NCI-H1417 treated with DMSO at 0.1 percent for 48 hours (cell line): Measurements from ENCODE around the gene TSKS.

Experiments used
- DNase-seq: peaks from one replicate; lab custom pipeline; 2025; lab: John Stamatoyannopoulos, UW

Gene TSKS

DNA sequence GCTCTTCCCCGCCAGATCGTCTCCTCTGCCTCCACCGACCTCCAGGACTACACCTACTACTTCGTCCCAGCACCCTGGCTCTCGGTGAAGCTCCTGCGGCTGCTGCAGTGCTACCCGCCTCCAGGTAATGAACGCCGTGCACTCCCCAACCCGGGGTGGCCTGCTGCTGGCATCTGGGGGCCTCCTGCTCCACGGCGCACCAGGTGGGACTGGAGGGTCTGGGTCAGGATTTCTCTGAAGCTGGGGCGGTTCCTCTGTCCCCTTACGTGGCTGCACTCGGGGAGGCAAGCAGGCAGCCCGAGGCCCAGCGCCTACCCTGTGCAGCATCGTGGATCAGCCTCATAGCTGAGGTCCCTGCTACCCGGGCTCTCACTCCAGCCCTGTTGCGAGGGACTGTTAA is 32.5 kb upstream of the TSKS start:
- no peak for DNase-seq

DNA sequence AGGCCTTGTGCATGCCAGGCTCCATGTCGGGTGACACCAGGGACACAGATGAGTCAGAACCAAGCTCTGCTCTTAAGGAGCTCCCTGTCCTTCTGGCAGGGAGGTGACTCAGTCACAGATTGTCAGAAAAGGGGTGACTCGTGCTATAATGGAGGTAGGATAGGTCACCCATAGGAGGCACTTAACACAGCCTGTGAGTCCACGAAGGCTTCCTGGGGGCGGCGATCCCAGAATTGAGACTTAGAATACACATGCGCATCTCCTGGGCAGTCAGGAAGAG is 30.4 kb upstream of the TSKS start:
- no peak for DNase-seq

DNA sequence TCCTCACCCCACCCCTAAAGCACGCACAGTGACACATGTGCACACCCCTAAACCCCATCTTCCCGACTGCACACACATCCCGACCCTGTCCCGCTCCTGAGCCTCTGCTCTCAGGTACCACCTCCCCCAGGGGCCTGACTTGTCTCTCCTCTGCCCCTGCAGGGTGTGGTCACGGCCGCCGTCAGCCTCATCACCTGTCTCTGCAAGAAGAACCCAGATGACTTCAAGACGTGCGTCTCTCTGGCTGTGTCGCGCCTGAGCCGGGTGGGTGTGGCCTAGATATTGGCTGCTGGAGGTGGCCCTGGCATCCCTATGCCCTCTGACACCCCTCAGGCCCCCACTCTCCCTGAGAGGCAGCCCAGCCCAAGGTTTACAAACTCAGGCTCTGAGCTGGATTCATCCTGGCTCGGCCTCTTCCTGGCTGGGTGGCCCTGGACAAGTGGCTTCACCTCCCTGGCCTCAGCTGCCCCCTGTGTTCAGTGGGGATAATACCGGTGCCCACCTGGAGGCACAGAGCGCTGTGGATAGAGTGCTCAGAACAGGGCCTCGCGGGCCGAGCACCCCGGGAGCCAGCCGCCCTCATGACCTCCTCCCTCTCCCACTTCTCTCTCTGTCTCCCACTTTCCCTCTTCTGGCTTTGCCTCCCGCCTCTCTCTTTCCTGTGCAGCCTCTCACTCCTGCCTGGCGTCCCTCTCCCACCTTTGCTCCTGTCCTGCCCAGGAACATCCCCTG is 29.9 kb upstream of the TSKS start:
- DNase-seq, result no peak

DNA sequence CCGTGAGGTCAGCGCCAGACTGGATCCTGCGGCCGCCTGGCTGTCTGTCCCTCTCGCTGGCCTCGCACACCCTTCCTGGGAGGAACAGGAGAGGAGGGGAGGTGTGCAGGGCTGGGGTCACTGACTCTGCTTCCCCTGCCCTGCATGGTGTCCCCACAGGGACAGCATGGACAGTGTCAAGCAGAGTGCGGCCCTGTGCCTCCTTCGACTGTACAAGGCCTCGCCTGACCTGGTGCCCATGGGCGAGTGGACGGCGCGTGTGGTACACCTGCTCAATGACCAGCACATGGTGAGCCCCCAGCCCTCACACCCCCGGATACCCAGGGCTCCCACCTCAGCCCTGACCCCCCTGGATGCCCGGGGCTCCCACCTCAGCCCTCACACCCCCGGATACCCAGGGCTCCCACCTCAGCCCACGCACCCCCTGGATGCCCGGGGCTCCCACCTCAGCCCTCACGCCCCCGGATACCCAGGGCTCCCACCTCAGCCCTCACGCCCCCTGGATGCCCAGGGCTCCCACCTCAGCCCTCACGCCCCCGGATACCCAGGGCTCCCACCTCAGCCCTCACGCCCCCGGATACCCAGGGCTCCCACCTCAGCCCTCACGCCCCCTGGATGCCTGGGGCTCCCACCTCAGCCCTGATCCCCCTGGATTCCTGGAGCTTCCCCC is 28.8 kb upstream of the TSKS start:
- DNase-seq, result no peak

DNA sequence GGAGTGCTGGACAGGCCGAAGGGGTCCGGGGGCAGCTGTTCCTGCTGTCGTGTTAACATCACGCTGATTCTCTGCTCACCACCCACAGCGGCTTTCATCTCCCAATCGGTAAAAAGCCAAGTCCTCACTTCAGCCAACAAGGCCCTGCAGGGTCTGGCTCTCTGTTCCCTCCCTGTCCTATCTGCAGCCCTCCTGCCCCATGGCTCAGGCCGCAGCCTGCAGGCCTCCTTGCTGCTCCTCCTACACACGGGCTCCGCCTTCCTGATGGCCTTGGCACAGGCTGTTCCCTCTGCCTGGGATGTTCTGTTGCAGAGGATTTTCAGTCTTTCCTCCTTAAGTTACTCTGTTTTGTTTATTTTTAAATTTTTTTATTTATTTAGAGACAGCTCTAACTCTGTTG is 27.8 kb upstream of the TSKS start:
- no peak for DNase-seq

DNA sequence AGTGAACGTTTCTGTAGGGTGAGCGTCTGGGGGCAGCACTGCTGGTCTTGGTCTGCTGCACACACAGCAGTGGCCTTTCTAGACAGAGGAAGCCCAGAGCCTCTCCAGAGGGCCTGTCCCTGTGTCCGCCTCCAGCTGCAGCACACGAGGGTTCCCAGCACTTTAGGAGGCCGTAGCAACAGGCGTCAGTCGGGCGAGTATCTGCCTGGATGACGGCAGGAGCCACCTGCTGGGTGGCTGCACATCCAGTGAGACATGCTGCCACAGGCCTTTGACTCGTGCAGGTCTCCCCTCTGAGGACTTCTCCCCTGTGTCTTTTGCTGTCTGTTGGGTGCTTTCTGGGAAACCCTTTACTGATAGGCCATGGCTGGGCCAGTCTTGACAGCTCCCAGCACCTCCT is 25.8 kb upstream of the TSKS start:
- DNase-seq, result no peak

DNA sequence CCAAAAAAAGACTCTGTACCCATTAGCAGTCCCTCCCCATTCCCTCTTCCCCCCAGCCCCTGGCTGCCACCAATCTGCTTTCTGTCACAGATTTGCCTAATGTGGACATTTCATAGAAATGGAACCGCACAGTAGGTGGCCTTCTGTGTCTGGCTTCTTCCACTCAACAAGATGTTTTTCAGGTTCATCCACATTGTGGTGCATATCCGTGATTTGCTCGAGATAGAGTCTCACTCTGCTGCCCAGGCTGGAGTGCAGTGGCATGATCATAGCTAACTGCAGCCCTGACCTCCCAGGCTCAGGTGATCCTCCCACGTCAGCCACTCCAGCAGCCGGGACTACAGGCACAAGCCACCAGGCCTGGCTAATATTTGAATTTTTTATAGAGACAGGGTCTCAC is 24.6 kb upstream of the TSKS start:
- DNase-seq, result no peak

DNA sequence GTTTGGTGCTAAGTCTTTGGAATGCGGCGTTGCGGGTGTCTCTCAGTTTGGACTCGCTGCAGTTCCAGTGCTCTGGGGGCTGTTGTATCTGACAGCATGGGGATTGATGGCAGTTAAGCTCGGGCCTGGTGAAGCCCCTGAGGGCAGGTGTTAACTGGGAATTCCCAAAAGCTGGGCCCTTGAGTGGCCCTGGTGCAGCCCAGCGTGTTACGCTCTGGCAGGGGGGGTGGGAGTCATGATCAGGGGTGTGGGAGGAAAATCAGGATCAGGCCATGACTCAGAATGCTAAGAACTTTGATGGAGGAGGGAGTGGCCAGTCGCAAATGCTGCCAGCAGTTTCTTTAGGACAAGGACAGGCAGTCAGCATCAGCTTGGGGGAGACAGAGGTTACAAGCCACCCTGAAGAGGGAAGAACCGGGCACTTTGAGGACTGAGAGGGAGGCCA is 23.3 kb upstream of the TSKS start:
- DNase-seq, result no peak

DNA sequence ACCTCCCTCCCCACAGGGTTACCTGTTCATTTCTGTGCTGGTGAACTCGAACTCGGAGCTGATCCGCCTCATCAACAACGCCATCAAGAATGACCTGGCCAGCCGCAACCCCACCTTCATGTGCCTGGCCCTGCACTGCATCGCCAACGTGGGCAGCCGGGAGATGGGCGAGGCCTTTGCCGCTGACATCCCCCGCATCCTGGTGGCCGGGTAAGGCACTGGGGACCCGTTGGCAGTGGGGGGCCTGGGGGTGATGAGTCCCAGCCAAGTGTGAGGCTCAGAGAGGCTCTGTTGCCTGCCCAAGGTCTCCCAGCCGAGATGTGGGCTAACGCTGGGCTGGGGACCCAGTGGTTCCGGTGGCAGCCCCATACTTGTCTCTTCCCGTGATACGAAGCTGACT is 19.4 kb upstream of the TSKS start:
- DNase-seq, result no peak

DNA sequence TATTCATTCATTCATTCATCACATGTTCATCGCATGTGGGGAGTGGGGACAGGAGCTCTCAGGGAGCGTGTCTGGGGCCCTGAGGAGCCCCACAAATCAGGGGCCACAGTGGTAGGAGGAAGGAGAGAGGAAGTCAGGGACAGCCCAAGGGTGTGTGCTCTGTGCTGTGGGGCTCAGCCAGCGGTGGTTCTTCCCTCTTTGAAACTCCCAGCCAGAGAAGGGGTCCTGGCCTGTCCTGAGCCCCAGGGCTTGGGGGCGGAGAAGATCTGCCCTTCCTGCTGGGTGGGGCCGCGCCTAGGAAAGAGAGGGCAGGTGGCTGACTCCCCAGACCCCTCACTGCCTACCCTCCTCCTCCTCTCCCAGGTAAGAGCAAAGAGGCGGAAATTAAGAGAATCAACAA is 18.3 kb upstream of the TSKS start:
- DNase-seq, result no peak

DNA sequence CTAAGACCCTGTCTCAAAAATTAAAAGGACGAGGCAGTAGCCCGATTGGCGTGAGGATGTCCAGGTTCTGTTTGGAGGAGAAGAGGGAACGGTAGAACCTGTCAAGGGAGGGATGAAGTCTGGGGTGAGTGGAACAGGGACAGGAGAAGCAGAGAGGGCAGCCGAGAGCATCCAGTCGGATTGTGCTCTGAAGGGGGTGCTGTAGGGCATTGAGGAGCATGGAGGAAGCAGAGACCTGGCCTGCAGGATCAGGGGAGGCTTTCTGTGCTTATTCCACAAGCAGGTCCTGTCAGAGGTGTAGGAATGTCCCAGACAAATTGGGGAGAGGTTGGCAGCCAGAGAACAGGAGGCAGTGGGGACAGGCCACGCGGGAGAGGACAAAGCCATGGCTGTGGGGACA is 17.8 kb upstream of the TSKS start:
- no peak for DNase-seq

DNA sequence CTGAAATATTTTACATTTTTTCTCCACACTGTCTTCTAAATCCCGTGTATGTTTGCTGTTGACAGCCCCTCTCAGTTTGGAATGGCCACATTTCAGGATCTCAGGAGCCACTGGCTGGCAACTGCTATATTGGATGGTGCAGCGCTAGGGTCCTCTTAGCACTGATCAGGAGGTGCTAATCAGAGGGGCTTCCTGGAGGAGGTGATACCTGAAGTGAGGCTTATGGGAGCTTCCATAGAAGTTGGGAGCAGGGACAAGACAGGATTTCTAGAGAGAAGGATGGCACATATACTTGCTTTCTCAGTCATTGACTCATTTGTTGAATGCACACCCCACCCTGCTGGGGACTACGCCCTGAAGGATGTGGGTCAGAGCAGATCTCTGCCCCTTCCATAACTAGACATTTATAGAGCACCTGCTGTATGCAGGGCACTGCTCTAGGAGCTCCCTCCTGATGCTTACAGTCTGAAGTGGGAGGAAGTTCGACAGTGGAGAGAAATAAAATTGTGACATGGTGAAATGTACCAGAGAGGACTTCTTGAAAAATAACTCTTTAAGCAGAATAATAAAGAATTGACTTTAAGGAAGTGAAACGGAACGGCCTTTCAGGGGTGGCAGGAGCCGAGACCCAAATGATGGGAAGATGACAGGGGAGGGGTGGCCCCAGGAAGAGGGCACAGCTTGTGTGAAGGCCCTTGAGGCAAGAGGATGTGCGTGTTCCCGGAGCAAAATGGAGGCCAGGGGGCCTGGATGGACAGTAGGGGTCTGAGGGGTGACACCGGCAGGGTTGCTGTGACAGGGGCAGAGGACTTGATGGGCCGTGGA is 16.8 kb upstream of the TSKS start:
- DNase-seq, result no peak

DNA sequence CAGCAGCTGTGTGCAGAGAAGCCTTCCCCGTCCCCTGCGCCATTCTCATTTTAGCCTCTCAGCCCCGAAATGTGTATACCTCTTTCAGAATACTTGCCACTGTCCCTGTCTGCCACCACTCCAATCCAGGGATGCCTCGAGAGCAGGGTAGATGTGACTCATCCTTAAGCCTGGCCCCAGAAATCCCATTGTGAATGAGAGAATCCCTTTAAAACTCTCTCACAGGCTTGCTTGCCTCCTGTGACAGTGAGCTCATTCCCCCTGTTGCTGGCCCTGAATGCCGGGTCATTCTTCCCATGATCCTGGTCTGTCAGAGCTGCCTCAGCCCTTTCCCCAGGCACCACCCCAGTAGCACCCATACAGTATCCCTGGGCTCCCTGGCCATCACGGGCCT is 13.3 kb upstream of the TSKS start:
- DNase-seq, result no peak

DNA sequence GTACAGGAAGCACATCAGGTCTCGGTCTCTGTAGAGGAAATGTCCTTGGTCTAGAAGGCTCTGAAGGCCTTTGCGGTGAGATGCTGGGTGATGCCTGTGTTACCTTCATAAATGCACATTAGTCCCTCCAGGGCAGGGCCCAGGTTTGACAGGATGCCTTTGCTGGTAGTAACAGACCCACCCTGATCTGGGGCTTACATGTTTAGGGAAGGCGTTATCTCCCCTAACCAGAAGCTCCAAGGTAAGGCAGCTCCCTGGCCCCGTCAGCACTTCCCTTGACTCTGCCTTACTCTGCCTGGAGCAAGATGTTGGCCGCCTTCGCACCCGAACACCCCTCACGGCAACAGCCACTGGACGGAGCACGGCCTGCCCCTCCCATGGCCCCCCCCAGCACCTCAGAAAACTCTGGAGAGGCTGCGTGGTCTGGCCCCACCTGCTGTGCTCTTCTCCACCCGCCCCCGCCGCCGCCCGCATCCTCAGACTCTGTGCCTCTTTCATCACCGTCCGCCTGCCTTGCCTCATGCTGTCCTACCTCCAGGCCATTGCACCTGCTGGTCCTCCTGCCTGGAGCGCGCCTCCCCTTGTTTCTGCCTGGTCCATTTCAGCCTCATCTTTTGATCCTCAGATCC is 12.8 kb upstream of the TSKS start:
- no peak for DNase-seq

DNA sequence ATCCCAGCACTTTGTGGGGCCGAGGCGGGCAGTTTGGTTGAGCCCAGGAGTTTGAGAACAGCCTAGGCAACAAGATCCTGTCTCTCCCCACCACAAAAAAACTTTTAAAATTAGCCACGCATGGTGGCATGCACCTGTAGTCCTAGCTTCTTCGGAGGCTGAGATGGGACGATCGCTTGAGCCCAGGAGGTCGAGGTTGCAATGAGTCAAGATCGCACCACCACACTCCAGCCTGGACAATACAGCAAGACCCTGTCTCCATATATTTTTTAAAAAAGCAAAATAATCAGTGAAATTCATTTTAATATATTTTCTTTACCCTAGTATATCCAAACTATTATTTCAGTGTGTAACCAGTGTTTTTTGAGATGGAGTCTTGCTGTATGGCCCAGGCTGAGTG is 11.9 kb upstream of the TSKS start:
- no peak for DNase-seq

DNA sequence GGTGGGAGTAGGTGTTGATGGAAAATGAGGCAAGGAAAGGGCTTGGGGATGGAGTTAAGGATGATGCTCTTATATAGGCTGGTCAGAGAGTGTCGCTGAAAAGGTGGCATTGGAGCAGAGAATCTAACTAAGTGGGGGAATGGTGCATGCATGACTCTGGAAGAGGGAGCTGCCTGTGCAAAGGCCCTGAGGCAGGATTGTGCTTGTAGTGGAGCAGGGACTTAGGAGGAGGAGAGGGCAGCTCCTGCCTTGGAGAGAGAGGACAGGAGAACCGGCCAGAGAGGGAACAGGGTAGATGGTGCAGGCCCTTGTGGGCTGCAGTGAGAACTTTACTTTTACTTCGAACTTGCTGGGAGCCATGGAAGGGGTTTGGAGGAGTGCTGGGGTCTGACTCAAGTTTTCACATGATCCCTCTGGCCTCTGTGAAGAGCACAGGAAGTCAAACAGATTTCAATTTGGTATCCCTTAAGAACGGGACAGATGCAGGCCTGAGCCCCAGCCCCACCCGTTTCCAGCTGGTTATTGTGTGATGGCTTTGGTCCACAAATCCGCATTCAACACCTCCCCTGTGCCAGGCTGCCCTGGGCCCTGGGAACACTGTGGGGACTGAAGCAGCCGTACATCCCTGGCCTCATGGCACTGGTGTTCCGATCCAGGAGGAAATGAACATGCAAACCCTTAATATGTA is 10.7 kb upstream of the TSKS start:
- DNase-seq, result no peak

DNA sequence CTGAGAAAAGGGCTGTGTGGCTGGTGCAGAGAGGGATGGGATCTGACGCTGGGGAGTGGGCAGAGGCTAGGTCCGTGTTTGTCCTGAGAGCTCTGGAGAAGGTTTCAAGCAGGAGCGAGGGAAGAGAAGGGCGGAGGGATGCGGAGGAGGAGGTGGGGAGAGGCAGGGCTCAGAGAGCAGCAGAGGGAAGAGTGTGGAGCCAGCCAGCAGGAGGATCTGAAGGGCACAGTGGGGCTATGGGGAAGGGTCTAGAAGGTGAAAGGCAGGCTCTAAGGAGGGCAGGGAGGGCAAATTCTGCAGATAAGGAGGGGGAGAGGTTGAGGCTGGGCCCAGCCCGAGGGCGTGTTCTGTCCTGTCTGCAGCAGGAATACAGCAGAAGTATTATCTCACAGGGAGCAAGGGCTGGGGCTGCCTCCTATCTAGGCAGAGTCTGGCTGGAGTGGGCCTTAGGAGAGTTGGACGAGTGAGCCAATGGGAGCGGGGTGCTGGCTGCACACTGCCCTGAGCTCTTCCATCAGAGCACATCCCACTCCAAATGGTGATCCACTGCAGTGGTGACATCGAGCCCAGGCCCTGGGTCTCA is 9.8 kb upstream of the TSKS start:
- no peak for DNase-seq

DNA sequence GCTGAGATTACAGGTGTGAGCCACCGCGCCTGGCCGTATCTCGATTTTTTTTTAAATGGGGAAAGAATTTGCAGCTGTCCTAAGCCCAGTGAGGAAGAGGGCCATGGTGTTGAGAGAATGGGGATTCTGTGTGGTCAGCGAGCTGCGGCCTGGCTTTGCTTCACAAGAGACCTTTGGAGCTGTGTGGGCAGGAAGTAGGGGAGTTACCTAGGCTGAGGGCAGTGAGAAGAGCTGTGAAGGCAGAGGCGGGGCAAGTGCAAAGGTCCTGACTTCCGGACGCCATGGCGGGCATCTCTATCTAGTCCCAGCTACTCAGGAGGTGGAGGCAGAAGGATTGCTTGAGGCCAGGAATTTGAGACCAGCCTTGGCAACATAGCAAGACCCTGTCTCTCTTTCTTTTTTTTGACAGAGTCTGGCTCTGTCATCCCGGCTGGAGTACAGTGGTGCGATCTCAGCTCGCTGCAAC is 8.6 kb upstream of the TSKS start:
- no peak for DNase-seq

DNA sequence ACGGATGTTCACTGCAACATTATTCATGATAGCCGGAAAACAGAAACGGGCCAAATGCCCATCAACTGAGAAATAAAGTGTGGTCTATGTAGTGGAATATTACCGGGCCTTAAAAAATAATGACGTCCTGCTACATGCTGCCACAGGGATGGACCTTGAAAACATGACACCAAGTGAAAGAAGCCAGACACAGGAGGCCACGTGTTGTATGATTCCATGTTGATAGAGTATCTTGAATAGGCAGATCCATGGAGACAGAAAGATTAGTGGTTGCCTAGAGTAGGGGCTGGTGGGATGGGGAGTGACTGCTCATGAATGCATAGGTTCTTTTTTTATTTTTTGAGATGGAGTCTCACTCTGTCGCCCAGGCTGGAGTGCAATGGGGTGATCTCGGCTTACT is 7.4 kb upstream of the TSKS start:
- no peak for DNase-seq

DNA sequence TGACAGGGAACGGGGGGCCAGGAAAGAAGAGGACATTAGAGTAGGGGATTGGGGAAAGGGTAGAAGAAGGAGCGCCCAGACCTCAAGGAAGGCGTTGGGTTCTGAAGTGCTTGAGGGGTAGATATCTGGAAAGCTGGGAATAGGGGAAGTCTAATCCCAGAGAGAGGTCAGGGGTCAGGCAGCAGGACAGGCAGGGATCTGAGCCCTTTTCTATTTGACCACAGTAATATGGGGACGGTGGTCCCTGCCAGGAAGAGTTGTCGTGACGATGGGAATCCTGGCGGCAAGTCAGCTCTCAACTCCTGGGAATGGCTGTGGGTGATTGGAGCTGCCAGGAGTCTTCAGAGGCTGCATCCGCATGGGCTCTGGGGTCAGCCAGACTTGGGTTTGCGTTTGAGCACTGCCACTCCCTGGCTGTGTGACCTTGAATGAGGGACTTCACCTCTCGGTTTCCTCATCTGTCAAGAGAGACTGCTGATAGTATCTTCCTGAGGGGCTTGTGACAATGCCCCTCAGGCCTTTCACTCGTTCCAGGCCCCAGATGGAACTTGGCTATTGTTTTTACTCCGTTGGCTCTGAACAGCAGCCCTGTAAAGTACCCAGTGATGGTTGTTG is 5.0 kb upstream of the TSKS start:
- no peak for DNase-seq

DNA sequence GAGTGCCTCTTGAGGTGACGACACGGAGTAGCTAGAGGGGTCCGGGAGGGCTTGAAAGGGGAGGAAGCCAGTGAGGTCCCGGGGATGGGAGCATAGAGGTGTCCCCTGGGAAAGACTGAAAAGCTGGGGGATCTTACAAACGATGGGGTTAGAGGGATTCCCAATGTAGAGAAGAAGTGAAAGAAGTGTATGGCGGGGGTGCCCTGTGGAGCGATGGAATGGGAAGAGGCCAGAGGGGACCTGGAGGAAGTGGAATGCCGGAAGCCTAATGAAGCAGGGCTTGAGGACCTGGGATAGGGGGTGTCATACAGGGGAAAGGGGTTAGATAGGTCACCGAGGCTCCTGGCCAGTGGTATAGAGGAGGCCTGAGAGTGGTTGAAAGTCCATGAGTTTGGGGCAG is 4.3 kb upstream of the TSKS start:
- DNase-seq, result no peak
